Neural cell (in vitro differentiated cells): ENCODE results near the gene ZNF428.

Experiments
- EP300 ChIP-seq: fragments of 450-650 bp; conservative IDR thresholded peaks from 2 replicates; pipeline ENCODE4 v1.6.1; 2014; ENCODE audit warnings: antibody characterized with exemption, mild to moderate bottlenecking, moderate library complexity; ENCODE audit not compliant: poor library complexity, severe bottlenecking
- EZH2 ChIP-seq: fragments of 200-600, 300-800 bp; shearing (Covaris generic), sonication (generic); IDR thresholded peaks from 2 replicates; pipeline ENCODE4 v1.6.1; 2014; ENCODE audit warnings: antibody characterized with exemption, low read length, borderline replicate concordance, mild to moderate bottlenecking; ENCODE audit not compliant: insufficient read depth, poor library complexity, severe bottlenecking
- MXI1 ChIP-seq: fragments of 450-650 bp; conservative IDR thresholded peaks from 2 replicates; pipeline ENCODE4 v1.6.1; 2014; ENCODE audit warnings: antibody characterized with exemption, mild to moderate bottlenecking; ENCODE audit not compliant: poor library complexity, severe bottlenecking
- POLR2AphosphoS5 ChIP-seq: IDR thresholded peaks from 2 replicates; pipeline ENCODE4 v1.6.1; 2012
- RAD21 ChIP-seq: fragments of 450-650 bp; conservative IDR thresholded peaks from 2 replicates; pipeline ENCODE4 v1.6.1; 2014; ENCODE audit warnings: antibody characterized with exemption, mild to moderate bottlenecking, moderate library complexity
- SMC3 ChIP-seq: fragments of 450-650 bp; conservative IDR thresholded peaks from 2 replicates; pipeline ENCODE4 v1.6.1; 2014; ENCODE audit warnings: antibody characterized with exemption, mild to moderate bottlenecking, moderate library complexity; ENCODE audit not compliant: poor library complexity
- TAF1 ChIP-seq: IDR thresholded peaks from 2 replicates; pipeline ENCODE4 v1.6.1; 2012; ENCODE audit warnings: low read depth
- TF ChIP-seq, protein P1 (sequence below): fragments of 450-650 bp; IDR thresholded peaks from 2 replicates; pipeline ENCODE4 v1.5.1; 2014; ENCODE audit warnings: antibody characterized with exemption, mild to moderate bottlenecking, moderate library complexity; ENCODE audit not compliant: poor library complexity, severe bottlenecking
- TF ChIP-seq, protein P2 (sequence below): IDR thresholded peaks from 2 replicates; pipeline ENCODE4 v1.6.1; 2012; ENCODE audit warnings: borderline replicate concordance

DNA sequence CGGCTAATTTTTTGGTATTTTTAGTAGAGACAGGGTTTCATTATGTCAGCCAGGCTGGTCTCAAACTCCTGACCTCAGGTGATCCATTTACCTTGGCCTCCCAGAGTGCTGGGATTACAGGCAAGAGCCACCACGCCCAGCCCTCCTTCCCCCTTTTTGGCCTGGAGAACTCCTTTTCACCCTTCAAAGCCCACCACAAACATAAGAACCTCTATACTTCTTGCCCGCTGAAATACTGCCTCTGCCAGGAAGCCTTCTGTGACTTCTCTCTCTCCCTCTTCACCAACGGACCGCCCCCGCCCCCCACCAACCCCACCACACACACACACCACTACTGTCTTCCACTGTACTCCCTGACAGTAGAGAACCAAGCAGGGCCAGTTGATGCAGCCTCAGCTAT is 2.5 kb downstream of the ZNF428 start:
- no peak for TF ChIP-seq EP300
- TF ChIP-seq, protein P1, sequence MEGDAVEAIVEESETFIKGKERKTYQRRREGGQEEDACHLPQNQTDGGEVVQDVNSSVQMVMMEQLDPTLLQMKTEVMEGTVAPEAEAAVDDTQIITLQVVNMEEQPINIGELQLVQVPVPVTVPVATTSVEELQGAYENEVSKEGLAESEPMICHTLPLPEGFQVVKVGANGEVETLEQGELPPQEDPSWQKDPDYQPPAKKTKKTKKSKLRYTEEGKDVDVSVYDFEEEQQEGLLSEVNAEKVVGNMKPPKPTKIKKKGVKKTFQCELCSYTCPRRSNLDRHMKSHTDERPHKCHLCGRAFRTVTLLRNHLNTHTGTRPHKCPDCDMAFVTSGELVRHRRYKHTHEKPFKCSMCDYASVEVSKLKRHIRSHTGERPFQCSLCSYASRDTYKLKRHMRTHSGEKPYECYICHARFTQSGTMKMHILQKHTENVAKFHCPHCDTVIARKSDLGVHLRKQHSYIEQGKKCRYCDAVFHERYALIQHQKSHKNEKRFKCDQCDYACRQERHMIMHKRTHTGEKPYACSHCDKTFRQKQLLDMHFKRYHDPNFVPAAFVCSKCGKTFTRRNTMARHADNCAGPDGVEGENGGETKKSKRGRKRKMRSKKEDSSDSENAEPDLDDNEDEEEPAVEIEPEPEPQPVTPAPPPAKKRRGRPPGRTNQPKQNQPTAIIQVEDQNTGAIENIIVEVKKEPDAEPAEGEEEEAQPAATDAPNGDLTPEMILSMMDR, result no peak
- no peak for TF ChIP-seq POLR2AphosphoS5
- no peak for TF ChIP-seq TAF1
- TF ChIP-seq EZH2, result no peak
- TF ChIP-seq, protein P2, sequence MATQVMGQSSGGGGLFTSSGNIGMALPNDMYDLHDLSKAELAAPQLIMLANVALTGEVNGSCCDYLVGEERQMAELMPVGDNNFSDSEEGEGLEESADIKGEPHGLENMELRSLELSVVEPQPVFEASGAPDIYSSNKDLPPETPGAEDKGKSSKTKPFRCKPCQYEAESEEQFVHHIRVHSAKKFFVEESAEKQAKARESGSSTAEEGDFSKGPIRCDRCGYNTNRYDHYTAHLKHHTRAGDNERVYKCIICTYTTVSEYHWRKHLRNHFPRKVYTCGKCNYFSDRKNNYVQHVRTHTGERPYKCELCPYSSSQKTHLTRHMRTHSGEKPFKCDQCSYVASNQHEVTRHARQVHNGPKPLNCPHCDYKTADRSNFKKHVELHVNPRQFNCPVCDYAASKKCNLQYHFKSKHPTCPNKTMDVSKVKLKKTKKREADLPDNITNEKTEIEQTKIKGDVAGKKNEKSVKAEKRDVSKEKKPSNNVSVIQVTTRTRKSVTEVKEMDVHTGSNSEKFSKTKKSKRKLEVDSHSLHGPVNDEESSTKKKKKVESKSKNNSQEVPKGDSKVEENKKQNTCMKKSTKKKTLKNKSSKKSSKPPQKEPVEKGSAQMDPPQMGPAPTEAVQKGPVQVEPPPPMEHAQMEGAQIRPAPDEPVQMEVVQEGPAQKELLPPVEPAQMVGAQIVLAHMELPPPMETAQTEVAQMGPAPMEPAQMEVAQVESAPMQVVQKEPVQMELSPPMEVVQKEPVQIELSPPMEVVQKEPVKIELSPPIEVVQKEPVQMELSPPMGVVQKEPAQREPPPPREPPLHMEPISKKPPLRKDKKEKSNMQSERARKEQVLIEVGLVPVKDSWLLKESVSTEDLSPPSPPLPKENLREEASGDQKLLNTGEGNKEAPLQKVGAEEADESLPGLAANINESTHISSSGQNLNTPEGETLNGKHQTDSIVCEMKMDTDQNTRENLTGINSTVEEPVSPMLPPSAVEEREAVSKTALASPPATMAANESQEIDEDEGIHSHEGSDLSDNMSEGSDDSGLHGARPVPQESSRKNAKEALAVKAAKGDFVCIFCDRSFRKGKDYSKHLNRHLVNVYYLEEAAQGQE, result no peak
- no peak for TF ChIP-seq RAD21
- no peak for TF ChIP-seq SMC3
- no peak for TF ChIP-seq MXI1
